ENCODE measurements around the gene PCBD2.

Gene PCBD2

DNA sequence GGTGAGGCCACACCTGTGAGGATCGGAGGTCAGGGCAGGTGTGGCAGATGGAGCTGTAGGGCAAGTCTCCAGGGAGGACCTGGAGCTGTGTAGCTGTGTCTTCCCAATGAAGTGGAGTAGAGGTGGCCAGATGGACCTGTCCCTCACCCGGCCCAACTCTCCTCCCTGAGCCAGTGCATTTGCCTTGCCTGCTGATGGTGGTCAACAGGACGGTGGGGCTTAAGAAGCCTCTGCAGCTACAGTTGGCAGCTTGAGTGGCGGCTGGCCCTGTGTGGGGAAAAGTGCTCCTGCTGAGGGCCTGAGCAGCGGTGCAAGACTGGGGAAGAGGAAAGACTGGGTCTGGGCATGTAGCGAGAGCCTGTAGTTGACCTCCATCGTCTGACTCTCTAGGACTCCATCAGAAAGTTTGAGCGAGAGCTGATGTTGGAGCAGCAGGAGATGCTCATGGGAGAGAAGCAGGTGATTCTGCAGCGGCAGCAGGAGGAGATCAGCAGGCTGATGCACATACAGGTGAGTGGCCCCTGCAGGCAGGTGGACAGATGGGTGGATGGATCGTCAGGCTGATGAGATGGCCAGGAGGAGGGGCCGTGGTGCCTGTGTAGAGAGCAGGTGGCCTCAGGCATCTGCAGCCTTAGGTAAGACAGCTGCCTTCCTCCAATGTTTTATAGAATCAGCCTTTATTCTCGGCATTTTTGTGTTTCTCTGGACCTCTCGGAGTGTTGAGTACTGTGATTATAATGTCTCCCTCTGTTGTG is 104.2 kb downstream of the PCBD2 start:
- no peak for DNase-seq

DNA sequence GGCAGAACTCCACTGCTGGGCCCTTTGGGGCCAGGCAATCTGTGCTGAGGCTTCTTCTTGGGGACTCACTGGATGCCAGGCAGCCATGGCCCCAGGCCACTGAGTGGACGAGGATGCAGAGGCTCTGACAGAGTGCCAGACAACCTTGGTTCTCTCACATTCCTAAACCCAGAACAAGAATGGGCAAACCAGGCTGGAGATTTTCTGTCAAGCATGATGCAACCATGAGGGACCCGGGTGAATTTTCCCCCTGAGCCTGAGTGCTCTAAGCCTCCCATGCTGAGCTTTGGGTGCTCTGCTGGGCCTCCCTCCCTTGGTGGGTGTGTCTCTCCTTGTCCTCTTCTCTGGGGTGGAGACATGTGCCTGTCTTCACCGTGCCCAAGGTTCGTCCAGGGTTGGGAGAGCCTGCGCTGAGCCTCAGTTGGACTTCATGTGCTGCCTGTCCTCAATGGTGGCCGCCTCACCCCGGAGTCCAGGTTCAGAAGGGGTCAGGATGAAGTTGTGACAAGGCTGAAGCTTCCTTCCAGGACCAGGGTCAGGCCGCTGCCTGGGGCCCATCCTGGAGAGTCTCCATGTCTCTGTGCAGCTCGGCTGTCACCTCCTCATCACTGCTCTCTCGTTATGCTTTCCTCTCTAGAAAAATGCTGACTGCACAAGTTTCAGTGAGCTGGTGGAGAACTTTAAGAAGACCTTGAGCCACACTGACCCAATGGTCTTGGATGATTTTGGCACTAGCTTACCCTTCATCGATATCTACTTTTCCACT is 105.0 kb downstream of the PCBD2 start:
- no peak for DNase-seq

DNA sequence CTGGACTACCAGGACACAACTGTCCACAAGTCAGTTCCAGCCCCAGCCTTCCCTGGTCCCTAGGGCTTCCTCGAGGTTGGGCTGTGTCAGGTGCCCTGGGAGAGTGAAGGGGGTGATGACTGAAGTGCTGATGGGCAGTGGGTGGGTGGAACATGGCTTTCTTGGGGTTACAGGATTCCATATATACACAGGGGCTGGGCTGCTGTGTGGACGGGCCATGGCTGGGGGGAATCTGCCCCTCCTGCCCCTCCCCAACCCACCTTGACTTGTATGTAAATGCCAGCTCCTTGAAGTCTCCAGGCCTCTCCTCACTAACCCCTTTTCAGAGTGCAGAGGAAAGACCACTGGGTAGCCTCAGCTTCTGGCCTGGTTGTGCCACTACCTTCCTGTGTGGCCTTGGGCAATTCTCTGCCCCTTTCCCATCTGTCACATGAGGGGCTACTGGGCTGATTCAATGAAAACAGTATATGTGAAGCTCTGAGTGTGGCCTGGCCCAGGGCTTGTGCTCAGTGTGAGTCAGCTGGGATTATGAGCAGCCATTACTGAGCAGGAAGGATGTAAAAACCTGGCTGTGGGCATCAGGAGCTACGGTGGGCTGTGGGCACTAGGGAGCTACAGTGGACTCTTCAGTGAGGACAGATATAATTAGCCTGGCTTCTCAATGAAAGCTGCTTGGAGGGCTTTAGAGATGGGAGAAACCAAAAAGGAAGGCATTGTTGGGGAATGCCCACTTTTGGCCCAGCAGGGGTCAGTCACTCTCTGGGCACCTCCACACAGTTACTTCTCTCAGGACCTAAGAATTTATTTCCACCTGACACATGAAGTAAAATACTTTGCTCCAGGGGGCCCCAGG is 105.8 kb downstream of the PCBD2 start:
- no peak for DNase-seq

DNA sequence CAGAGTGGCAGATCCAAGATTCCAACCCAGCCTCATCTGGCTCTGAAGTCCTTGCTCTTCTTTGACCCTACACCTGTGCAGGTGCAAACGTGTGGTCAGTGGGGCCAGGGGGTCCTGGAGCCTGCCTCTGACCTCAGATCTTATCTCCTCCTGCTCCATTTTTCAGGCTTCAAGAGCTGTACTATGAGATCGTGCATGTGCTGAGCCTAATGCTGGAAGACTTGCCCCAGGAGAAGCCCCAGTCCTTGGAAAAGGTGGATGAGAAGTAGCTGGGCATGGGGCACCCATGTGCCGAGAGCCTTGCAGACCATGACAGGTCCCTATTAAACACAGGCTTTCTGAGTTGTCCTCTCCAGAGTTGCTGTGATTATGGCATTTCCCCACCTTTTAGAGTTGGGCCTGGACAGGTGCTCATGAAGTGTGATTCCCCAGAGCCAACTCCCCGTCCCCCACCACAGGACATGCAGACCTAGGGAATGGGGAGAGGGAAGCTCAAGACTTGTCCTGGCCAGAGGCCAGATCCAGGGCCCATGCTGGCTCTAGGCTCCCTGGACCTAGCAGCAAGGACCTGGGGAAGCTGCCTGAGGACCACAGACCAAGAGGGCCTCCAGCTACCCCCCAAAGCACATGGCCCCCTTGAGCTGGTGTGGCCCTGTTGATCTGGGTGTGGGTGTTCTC is 106.6 kb downstream of the PCBD2 start:
- no peak for DNase-seq

DNA sequence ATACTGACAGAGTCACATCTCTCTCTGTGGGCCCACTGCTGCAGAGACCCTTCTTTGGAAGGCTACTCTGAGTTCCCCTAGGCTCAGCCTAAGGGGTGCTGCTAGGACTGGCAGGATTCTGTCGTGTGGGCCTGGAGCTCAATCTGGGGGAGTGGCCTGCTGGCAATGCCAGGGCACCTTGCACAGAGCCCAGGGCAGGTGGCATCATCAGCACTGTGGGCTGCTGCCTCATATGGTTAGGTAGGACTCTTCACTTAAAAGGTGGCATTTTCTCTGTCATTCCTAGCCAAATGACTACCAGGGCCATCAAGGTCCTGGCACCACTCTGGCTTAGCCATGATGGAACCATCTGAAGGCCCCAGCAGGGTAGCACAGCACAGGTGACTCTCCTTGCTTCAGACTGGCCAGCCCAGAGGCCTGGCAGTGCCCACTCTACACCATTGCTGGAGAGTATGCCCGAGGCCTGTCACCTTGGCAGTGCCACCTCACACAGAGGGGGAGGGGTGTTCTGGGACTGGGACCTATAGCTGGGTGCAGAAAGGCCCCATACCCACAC is 107.2 kb downstream of the PCBD2 start:
- DNase-seq = no peak
